CD4-positive, CD25-positive, alpha-beta regulatory T cell (primary cell): ENCODE data around the gene TDRKH. TPM values are rescaled to one million over a fixed set of nuclear protein-coding genes. Genes with fewer than 3 reads are reported as not detected.

Source experiments
- ATAC-seq, 2 donors: fragments of 150-1000 bp; cut with Tn5 transposase; one replicate each; pipeline ENCODE4 v1.10.0; 2021; ENCODE audit warnings: low read depth in 2 of 2, moderate number of reproducible peaks in 2 of 2, moderate library complexity in 1 of 2
- DNase-seq, 3 donors: peaks; one replicate each; pipeline versions ENCODE4 v3.0.0 to v3.0.0-alpha.2; 2012 to 2022; ENCODE audit warnings: mixed read lengths in 1 of 3
- H3K27ac ChIP-seq: one replicate; pipeline ENCODE4 v1.7.0; 2013; ENCODE audit warnings: mild to moderate bottlenecking, low read length; ENCODE audit not compliant: insufficient read depth, poor library complexity, severe bottlenecking
- H3K27me3 ChIP-seq: one replicate; pipeline ENCODE4 v1.7.0; 2013; ENCODE audit warnings: low read length; ENCODE audit not compliant: control insufficient read depth, insufficient read depth
- H3K36me3 ChIP-seq: one replicate; pipeline ENCODE4 v1.7.0; 2013; ENCODE audit warnings: mild to moderate bottlenecking, low read length, moderate library complexity; ENCODE audit not compliant: control insufficient read depth, insufficient read depth
- H3K4me1 ChIP-seq: 2 replicates; pipeline ENCODE4 v1.7.0; 2013; ENCODE audit warnings: mild to moderate bottlenecking, low read length; ENCODE audit not compliant: insufficient read depth, control insufficient read depth, poor library complexity, severe bottlenecking
- H3K4me3 ChIP-seq: one replicate; pipeline ENCODE4 v1.7.0; 2013; ENCODE audit warnings: low read depth, mild to moderate bottlenecking, low read length, moderate library complexity
- H3K9me3 ChIP-seq, 2 experiments: 1 replicate in 1 of 2; 2 replicates in 1 of 2; pipeline ENCODE4 v1.7.0; 2013; ENCODE audit warnings: low read length in 2 of 2, mild to moderate bottlenecking in 1 of 2, moderate library complexity in 1 of 2; ENCODE audit not compliant: control insufficient read depth in 2 of 2
- H3K27ac Mint-ChIP-seq, 3 donors: one replicate each; pipeline ENCODE4 v1.8.0; 2020 to 2022; ENCODE audit warnings: mild to moderate bottlenecking in 3 of 3, mixed read lengths in 3 of 3, moderate library complexity in 2 of 3
- H3K27me3 Mint-ChIP-seq: one replicate; pipeline ENCODE4 v1.8.0; 2022; ENCODE audit warnings: mild to moderate bottlenecking, mixed read lengths
- H3K36me3 Mint-ChIP-seq: one replicate; pipeline ENCODE4 v1.8.0; 2020; ENCODE audit warnings: mixed read lengths
- H3K4me1 Mint-ChIP-seq, 4 donors: one replicate each; pipeline ENCODE4 v1.8.0; 2020 to 2022; ENCODE audit warnings: mixed read lengths in 4 of 4, mild to moderate bottlenecking in 1 of 4
- H3K4me3 Mint-ChIP-seq, 4 donors: one replicate each; pipeline ENCODE4 v1.8.0; 2020 to 2022; ENCODE audit warnings: mild to moderate bottlenecking in 4 of 4, mixed read lengths in 4 of 4, moderate library complexity in 3 of 4
- H3K9me3 Mint-ChIP-seq, 7 donors: one replicate each; pipeline ENCODE4 v1.8.0; 2020 to 2022; ENCODE audit warnings: mixed read lengths in 7 of 7, mild to moderate bottlenecking in 3 of 7, moderate library complexity in 2 of 7
- polyA plus RNA-seq, 4 donors: library from polyadenylated mRNA; unstranded; fragments of 300-500 nt; fragmentation: Illumina TruSeq; gene quantifications; one replicate each; pipeline ENCODE4 v1.2.3, GENCODE V29; 2021
- total RNA-seq: library from RNA; stranded (reverse); gene quantifications from one replicate; pipeline ENCODE4 v1.2.3, GENCODE V29; 2022

TDRKH gene
- total and polyA plus RNA-seq, 5 donors from 2014 or later = 9.5 to 18.0 (median 12.8) TPM

DNA sequence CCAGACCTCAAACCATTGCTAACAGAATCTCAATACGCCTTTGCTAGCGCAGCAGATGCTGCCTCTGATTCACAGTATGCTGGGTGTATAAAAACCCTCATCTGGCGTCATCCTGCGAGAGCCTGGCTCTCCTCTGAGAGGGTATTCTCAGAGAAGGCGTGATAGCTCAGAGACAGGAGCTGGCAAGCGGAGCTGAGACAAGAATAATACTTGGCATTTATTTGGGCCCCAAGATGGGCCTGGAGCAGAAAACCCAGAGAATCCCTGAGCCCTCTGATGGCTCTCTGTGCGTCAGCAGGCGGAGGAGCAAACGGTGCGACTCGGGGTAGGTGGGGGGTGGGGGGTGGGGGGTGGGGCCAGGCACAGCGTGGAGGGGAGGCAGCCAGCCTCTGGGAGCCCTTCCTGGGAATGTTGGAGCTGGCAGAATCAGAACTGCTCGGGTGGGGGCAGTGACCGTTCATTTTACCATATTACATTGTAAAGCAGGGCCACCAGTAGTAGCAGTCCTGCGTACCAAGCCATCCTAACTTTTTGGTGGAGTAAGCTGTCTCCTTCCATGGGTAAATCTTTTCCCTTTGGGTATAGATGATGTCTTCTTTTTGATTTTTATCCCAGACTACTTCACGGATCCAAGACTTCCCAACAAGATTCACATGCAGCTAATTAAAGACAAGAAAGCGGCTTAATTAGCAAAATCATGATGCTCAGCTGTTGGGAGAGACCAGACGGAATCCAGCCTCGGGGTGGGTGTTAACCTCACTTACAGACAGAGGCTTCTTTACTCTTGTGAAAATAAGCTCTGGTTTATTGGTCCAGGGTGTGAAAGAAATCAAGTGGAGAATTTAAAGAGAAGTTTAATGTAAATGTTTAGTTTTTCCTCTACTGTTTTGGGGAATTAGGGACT, 61.9 kb downstream of the TDRKH start:
- H3K36me3 ChIP-seq = no peaks in the 10 kb centered on the region
- H3K4me1 ChIP-seq = no peaks in the 10 kb centered on the region
- Mint-ChIP-seq H3K9me3 (peaks cover 0 to 1% (median 0%) of the 10 kb centered on the region in 7 donors), H3K36me3 (no peaks in the 10 kb centered on the region), H3K4me1 (no peaks in the 10 kb centered on the region), H3K27me3 (peaks cover 81% of the 10 kb centered on the region), H3K4me3 (no peak overlapping the region), H3K27ac (no peak overlapping the region)
- H3K27me3 ChIP-seq = peaks cover 26% of the 10 kb centered on the region
- no peaks in the 10 kb centered on the region for H3K9me3 ChIP-seq
- H3K27ac ChIP-seq = no peak overlapping the region
- H3K4me3 ChIP-seq = no peak overlapping the region
- ATAC-seq (no peak), DNase-seq (no peak)

DNA sequence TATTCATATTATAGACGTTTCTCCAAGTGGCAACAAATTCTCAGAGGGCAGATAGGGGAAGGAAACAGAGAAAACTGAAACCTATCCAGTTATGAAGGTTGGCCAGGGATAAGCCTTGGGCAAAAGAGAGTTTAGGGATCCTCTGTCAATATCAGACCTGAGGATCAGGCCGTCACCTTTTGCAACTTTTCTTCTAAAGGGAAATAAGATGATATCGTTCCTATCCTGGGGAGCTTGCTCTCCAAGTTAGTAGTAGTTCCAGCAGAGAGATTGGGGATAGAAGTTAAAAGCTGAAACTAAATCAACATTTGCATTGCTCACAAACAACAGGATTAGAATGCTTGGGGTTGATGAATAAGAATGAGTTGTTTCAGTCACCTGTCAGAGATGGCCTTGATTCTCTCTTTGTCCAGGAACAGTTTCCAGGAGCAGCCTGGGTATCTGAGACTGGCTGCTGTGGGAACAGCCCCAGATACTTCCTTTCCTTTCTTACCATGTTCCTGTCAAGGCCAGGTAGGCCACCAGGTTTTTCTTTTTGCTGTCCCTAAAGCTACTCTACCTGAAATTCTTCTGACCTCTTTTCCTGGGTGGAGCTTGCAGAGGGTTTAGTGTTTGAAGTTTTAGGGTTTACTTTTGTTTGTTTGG, 66.5 kb downstream of the TDRKH start:
- H3K4me3 Mint-ChIP-seq = no peak overlapping the region
- no peaks in the 10 kb centered on the region for H3K36me3 Mint-ChIP-seq
- H3K27me3 Mint-ChIP-seq = peaks cover 87% of the 10 kb centered on the region
- no peak for DNase-seq
- no peak overlapping the region for H3K27ac ChIP-seq
- peaks cover 0 to 2% (median 0%) of the 10 kb centered on the region in 7 donors for H3K9me3 Mint-ChIP-seq
- H3K4me3 ChIP-seq = no peak overlapping the region
- peaks cover 0 to 22% (median 7%) of the 10 kb centered on the region in 4 donors for H3K4me1 Mint-ChIP-seq
- peaks cover 20% of the 10 kb centered on the region for H3K4me1 ChIP-seq
- H3K36me3 ChIP-seq = no peaks in the 10 kb centered on the region
- no peaks in the 10 kb centered on the region for H3K9me3 ChIP-seq
- H3K27me3 ChIP-seq = peaks cover 39% of the 10 kb centered on the region
- ATAC-seq = no peak
- H3K27ac Mint-ChIP-seq = no peak overlapping the region

Other genes starting within 250 kb of the TDRKH start
- gene SNX27, start 178.4 kb downstream of the TDRKH start, total RNA-seq = 25.3 TPM
- 10 to 100 TPM; 10.4 to 12.7 (median 11.5) TPM for gene SNX27, start 178.4 kb downstream of the TDRKH start, polyA plus RNA-seq
- not detected for gene CELF3, start 73.7 kb downstream of the TDRKH start, total RNA-seq
- gene CELF3, start 73.7 kb downstream of the TDRKH start, polyA plus RNA-seq = not detected
- gene RIIAD1, start 69.0 kb downstream of the TDRKH start, total RNA-seq = not detected
- gene RIIAD1, start 69.0 kb downstream of the TDRKH start, polyA plus RNA-seq = not detected
- gene MRPL9, start 27.0 kb downstream of the TDRKH start, total RNA-seq = 87.5 TPM
- gene MRPL9, start 27.0 kb downstream of the TDRKH start, polyA plus RNA-seq = 100 to 1,000 TPM; 148 to 179 (median 166) TPM
- gene LINGO4, start 14.9 kb upstream of the TDRKH start, total RNA-seq = 0.22 TPM
- gene LINGO4, start 14.9 kb upstream of the TDRKH start, polyA plus RNA-seq = under 1 TPM in 2 of 4 donors, not detected in 2; 0.15 to 0.33 TPM
- 6.2 TPM for gene RORC, start 41.3 kb upstream of the TDRKH start, total RNA-seq
- gene RORC, start 41.3 kb upstream of the TDRKH start, polyA plus RNA-seq = 10 to 100 TPM; 10.6 to 16.7 (median 15.1) TPM
- gene C2CD4D, start 49.3 kb upstream of the TDRKH start, total RNA-seq = 0.94 TPM
- 1 to 10 TPM; 1.3 to 4.0 (median 2.8) TPM for gene C2CD4D, start 49.3 kb upstream of the TDRKH start, polyA plus RNA-seq
- gene THEM5, start 63.2 kb upstream of the TDRKH start, total RNA-seq = not detected
- under 1 TPM in 1 of 4 donors, not detected in 3; 0.25 TPM for gene THEM5, start 63.2 kb upstream of the TDRKH start, polyA plus RNA-seq
- 69.5 TPM for gene THEM4, start 119.0 kb upstream of the TDRKH start, total RNA-seq
- 100 to 1,000 TPM in 3 of 4 donors, 10 to 100 TPM in 1; 99.1 to 146 (median 123) TPM for gene THEM4, start 119.0 kb upstream of the TDRKH start, polyA plus RNA-seq
- 405 TPM for gene S100A10, start 203.4 kb upstream of the TDRKH start, total RNA-seq
- gene S100A10, start 203.4 kb upstream of the TDRKH start, polyA plus RNA-seq = 1,000 to 10,000 TPM; 1,242 to 1,844 (median 1,500) TPM
- gene S100A11, start 246.5 kb upstream of the TDRKH start, total RNA-seq = 80.2 TPM
- 100 to 1,000 TPM; 397 to 676 (median 547) TPM for gene S100A11, start 246.5 kb upstream of the TDRKH start, polyA plus RNA-seq